Activated naive CD4-positive, alpha-beta T cell treated with anti-CD3 and anti-CD28 coated beads, Interleukin-2, amount 50 U/mL, for 16 hours (primary cell): ENCODE data around the gene BCL7A.
A peak's percentile ranks its signal among the peaks of the same experiment; 100 is the strongest.
"Not testable (repeated sequence)": the region's sequence is repeated elsewhere in the genome, so short reads cannot be mapped to it uniquely, and the experiment has no call there.

Experiments
- DNase-seq: peaks from one replicate; pipeline ENCODE4 v3.0.0-alpha.2; 2020

The BCL7A gene

DNA sequence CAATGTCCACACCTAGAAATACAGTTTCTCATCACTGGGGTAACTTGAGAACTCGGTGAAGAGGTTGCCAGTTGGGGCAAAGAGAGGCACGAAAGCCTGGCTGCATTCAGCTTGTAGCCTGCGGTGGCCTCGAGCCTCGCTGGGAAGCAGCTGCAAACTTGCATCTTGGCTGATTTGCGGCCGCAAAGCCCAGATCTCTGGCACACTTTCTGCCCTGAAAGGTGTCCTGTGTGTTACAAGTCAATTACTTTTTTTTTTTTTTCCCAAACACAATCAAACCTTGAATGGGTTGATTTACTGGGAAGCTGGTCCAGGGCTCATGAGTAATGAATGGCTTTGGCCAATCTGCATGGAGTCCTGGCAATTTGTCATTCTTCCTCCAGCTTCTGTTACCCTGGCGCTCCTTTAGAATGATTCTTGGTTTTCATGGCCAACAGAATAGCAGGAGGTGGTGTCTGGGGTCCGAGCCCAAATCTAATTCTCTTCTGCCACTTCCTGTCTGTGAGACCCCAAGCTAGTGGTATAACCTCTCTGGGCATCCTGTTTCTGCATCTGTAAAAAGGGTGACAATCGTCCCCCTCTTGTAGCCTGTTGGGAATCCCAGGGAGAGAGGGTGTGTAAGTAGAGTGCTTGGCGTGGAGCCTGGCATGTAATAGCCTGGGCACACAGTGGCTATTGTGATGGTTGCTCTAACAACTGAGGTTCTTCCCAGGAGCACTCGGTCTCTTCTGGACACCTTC is 6.7 kb downstream of the BCL7A start:
- DNase-seq: no peak

DNA sequence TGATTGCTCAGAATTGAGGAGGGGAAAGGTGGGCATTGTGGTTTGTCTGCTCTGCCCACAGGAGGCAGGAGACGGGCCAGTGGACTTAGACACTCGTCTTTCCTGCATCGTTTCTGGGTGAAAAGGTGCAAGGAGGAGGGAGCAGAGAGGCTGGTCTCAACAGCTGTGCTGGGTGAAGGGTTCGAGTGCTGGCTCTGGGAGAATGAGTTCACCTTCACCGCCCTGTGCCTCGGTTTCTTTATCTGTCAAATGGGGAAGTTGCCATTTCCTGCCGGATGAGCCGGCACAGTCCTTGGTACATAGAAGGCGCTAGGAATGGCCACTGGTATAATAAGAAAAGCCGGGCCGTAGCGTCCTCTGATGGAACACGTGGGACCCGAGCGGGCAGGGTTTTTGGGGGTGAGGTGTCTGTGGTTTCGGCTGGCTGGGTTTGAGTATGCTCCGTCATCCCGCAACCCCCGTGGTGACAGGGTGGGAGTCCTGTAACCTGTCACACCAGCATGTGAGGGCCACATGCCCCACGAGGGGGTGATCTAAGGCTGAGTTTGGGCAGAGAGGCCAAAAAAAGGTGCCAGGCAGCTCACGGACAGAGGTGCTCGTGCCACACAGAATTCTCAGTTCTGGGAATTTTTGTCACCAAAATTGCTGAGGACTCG is 7.3 kb downstream of the BCL7A start:
- no peak for DNase-seq

- DNase-seq: no peak
These were observed 8.1 kb downstream of the BCL7A start for GRCh38 chr12:122029620-122030423.

GRCh38 chr12:122030424-122031035 is 8.8 kb downstream of the BCL7A start:
- DNase-seq: no peak

GRCh38 chr12:122031342-122032216 is 9.9 kb downstream of the BCL7A start:
- DNase-seq: peak; percentile 59

DNA sequence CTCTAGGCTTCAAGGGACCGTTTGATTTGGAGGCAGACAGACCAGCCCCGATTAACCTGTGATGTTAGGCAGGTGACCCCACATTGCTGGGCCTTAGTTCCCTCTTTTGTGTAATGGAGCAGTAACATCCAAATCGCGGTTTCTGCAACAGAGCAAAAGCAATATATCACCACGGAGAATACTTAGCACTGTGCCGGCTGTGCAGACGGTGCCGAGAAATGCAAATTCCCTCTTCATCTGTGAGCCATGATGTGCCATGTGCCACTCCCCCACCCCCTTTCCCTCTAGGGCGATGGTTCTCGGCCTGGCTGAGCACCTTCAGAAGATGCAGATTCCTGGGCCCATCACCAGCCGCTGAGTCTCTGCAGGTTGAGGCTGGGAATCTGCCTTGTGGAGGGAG is 10.9 kb downstream of the BCL7A start:
- DNase-seq: no peak

DNA sequence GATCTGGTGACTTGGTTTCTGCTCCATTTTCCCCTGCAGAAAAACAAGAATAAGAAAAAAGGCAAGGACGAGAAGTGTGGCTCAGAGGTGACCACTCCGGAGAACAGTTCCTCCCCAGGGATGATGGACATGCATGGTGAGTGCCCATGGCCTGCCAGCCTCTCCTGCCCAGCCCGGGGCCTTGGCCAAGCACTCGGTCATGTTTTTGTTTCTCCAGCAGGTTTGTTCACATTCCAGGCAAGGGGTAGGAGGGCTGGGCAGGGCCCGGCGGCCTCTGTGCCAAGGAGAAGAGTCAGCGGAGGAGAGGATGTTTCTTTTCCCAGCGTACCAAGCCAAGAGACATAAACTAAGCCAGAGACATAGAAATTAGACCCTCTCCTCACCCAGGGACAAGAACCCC is 13.6 kb downstream of the BCL7A start:
- DNase-seq: no peak

DNA sequence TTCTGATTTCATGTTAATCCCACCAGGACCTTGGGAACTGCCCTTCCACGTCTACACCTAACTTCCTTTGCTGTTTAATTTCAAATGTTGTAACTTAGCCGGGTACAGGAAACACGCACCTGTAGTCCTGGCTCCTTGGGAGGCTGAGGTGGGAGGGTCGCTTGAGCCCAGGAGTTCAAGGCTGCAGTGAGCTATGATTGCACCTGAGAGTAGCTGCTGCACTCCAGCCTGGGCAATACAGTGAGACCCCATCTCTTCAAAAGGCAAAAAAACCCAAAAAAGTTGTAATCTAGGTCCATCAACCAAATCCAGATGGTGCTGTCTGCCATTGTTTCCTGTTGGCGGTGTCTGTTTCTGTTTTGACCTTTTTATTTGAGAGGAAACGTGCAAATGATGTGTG is 14.5 kb downstream of the BCL7A start:
- no peak for DNase-seq

DNA sequence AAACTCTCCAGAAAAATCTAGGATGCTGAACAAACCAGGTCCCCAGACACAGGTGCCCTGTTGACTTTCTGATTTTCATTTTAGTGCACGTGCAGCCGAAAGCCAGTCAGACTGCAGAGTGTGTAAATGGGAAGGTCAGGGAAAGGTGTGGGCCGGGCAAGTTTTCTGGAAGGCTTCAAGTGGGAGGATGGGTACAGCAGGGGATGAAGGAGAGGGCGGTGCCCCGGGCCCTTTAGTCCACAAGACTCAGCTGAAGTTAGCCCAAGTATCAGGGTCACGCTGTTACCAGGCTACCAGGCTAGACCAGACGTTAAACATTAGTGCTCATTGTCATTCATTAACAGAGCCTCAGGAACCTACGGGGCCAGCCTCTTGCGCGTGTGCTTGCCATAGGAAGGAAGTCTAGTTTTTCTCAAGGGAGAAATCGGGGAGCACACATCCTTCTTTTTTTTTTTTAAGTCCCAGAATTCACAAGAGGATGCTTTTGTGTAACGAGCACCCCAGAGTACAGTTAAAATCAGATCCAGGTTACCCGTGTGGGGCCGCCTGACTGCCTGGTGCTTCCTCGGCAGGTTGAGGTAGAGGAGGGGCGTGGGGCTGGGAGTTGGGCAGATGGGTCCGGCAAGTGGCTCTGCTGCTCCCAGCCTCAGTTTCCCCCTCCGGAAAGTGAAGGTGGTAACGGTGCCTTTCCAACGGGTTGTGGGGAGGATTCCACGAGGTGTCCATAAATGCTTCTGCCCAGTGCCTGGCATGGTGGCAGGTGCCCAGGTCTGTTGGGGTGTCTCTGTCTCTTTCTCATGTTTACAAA is 19.1 kb downstream of the BCL7A start:
- no peak for DNase-seq

DNA sequence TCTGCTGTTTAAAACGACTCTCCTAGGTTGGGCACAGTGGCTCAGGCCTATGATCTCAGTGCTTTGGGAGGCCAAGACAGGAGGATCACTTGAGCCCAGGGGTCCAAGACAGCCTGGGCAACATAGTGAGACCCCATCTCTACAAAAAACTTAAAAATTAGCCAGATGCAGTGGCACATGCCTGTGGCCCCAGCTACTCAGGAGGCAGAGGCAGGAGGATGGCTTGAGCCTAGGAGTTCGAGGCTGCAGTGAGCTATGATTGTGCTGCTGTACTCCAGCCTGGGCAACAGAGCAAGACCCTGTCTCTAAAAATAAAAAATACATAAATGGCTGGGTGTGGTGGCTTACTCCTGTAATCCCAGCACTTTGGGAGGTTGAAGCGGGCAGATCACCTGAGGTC is 19.8 kb downstream of the BCL7A start:
- not testable (repeated sequence) for DNase-seq

DNA sequence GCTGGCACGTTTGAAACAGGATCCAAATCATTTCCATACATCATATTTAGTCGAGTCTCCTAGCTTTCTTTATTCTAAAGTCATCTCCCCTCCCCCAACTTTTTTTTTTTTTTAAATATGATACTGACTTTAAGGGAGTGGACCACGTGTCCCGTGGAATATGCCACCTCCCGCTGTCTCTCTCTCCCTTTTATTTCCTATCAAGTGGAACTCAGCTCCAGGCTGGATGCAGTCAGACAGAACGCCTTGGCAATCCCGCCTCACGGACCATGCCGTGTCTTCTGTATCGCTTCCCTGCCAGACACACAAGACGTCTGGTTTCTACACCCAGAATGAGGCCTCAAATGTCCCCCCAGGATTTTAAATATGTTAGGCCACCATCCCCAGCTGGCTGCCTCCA is 21.2 kb downstream of the BCL7A start:
- no peak for DNase-seq

- DNase-seq: no peak
These were observed 21.8 kb downstream of the BCL7A start for GRCh38 chr12:122043476-122043875.

- DNase-seq: no peak
These were observed 23.6 kb downstream of the BCL7A start for GRCh38 chr12:122045262-122045661.

GRCh38 chr12:122046145-122046544 is 24.5 kb downstream of the BCL7A start:
- DNase-seq: no peak

- DNase-seq: no peak
These were observed 26.5 kb downstream of the BCL7A start for GRCh38 chr12:122048151-122048550.

DNA sequence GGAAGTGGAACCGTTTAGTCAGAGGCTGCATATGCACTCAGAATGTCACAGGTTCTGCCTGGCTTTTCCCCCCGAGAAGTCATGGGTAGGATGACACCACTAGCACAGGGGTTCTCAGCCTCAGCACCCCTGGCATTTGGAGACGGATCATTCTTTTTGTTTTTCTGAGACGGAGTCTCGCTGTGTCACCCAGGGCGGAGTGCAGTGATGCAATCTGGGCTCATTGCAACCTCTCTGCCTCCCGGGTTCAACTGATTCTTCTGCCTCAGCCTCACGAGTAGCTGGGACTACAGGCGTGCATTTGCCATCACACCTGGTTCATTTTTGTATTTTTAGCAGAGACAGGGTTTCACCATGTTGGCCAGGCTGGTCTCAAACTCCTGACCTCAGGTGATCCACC is 28.1 kb downstream of the BCL7A start:
- no peak for DNase-seq

DNA sequence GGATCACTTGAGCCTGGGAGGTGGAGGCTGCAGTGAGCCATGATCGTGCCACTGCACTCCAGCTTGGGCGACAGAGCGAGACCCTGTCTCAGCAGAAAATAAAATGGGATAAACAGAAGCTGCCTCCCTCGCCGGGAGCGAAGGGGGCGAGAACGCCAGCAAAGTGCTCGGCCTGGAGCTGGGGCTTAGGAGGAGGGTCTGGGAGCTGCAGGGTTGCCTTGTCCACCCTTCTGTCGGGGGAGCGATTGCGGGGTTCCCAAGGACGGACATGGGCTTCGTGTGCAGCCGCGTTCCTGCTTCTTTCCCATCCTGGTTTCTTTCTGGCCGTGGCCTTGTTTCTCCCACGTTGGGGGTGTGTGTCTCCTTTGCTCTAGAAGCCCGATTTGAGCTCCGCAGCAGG is 29.0 kb downstream of the BCL7A start:
- DNase-seq: no peak

DNA sequence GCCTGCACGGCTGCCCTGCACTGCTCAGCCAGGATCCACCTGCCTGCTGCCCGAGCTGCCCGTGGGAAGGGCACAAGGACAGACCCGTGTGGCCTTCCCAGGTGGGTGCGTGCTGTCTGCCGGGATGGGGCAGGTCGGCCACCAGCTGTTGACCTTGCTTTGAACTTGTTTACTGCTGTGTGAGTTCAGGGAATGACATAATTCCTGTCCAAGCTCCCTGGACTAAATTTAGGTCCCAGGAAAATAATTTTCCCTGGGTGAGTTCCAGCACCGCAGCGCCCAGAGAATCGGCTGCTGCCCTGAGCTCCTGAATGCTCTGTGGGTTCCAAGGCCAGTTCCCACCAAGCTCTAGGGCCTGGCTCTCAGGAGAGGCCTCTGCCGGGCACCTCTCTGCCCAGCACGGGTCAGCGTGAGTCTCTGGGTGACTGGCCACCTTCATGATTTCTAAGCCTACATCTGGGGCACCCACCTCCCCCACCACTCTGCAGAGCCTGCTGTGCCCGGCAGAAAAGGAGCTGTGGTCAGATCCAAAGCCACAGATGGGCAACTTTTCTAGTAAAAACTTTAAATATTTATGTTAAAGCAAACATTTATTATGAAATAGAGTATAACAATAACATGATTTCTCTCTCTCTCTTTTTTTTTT is 29.7 kb downstream of the BCL7A start:
- no peak for DNase-seq

DNA sequence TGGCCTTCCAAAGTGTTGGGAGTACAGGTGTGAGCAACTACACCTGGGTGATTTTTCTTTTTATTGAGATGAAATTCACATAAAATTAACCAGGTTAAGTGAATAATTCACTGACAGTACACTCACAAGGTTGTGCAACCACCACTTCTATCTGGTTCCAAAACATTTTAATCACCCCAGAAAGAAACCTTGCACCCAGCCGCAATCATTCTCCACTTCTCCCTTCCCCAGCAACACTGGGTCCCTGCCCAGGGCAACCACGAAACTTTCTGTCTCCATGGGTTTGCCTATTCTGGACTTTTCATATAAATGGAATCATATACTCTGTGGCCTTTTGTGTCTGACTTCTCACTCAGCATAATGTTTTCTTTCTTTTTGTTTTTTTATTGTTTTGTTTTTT is 30.6 kb downstream of the BCL7A start:
- no peak for DNase-seq

- no peak for DNase-seq
These were observed 33.3 kb downstream of the BCL7A start for GRCh38 chr12:122054842-122055520.
